Neural cell (in vitro differentiated cells): ENCODE results near the gene CTLA4.

ENCODE experiments used
- CTCF ChIP-seq: fragments of 450-650 bp; IDR thresholded peaks from 2 replicates; pipeline ENCODE4 v1.5.1; 2014; ENCODE audit warnings: antibody characterized with exemption, mild to moderate bottlenecking, moderate library complexity; ENCODE audit not compliant: poor library complexity, severe bottlenecking
- EP300 ChIP-seq: fragments of 450-650 bp; conservative IDR thresholded peaks from 2 replicates; pipeline ENCODE4 v1.6.1; 2014; ENCODE audit warnings: antibody characterized with exemption, mild to moderate bottlenecking, moderate library complexity; ENCODE audit not compliant: poor library complexity, severe bottlenecking
- MXI1 ChIP-seq: fragments of 450-650 bp; conservative IDR thresholded peaks from 2 replicates; pipeline ENCODE4 v1.6.1; 2014; ENCODE audit warnings: antibody characterized with exemption, mild to moderate bottlenecking; ENCODE audit not compliant: poor library complexity, severe bottlenecking

DNA sequence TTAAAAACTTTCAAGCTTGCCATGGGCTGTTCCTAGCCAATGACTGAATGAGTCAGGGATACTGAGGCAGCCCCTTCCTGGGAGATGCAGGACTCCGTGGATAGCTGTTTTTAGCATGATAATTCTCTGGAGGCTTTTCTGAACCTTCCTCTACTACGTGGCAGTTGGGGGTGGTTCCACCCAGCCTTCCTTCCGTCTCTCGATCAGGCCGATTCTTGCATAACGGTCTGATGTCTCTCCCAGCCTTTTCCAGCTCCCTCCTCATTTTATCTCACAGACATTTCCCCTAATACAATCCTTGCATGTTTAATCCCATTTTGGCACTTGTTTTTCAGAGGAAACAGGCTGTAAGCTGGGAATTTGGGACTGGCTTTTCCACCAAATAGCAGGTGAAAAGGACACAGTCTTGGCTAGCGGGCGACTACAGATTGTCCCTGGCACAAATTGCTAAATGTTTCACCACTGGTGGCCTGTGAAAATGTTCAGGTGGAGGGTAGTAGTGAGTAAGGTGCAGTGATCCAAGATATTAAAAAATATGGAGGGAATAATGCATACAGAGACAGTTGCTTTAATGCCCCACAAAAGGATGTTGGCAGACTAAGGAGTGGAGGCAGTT is 21.0 kb upstream of the CTLA4 start:
- TF ChIP-seq EP300 (no peak), MXI1 (no peak), CTCF (no peak)
